Measurements from ENCODE around the gene CTNNBIP1.

CTNNBIP1 gene

DNA sequence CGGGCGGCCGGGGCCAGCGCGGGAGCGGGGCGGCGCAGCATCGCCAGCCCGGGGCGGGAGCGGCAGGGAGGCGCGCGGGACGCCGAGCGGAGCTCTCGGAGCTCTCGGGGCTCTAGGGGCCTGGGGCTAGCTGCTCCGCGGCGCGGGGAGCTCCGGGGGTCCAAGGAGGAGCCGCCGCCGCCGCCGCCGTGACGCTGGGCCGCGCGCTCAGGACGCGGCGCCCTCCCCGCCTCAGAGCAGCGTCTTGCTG lies 86.5 kb downstream of the CTNNBIP1 start:
- TF ChIP-seq CTCF (IDR thresholded peaks at IDR 0.05; ENCODE audit: insufficient read depth, low read depth, low read length, missing control alignments) = no peak
- peak overlapping the region; percentile 65 for H3K4me3 ChIP-seq (ENCODE audit: low read depth, low read length)
- peak; percentile 7 for DNase-seq (ENCODE audit: low read depth)

GRCh38 chr1:9822897-9823692 lies 87.0 kb downstream of the CTNNBIP1 start:
- no peak for TF ChIP-seq CTCF (IDR thresholded peaks at IDR 0.05; ENCODE audit: insufficient read depth, low read depth, low read length, missing control alignments)
- peak; percentile 37 for DNase-seq (ENCODE audit: low read depth)
- peak overlapping the region; percentile 65 for H3K4me3 ChIP-seq (ENCODE audit: low read depth, low read length)

GRCh38 chr1:9822490-9822889 lies 87.6 kb downstream of the CTNNBIP1 start:
- DNase-seq (ENCODE audit: low read depth) = no peak

DNA sequence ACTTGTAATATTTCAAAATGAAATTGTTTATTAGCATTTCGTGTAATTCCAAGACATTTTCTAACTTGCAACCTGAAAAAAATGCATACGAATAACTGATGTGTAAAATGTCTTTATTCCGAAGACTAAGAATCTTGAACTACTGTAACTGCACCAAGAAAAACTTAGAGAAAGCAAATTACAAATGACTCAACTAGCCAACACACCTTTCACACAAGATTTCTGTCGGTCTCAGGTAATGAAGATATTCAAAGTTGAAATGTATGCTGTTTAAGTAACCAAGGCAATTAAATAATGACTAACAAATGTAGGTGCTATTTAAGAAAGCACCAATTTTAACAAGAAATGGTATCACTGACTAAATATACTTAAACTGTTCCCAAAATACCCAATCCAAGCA lies 88.4 kb downstream of the CTNNBIP1 start:
- TF ChIP-seq CTCF (IDR thresholded peaks at IDR 0.05; ENCODE audit: insufficient read depth, low read depth, low read length, missing control alignments) = no peak
- H3K4me3 ChIP-seq (ENCODE audit: low read depth, low read length) = peak overlapping the region; percentile 65
- no peak for DNase-seq (ENCODE audit: low read depth)

More at GRCh38 chr1:9822490-9822889, 87.6 kb downstream of the CTNNBIP1 start:
- H3K4me3 ChIP-seq (ENCODE audit: low read depth, low read length) = peak overlapping the region; percentile 65
- TF ChIP-seq CTCF (IDR thresholded peaks at IDR 0.05; ENCODE audit: insufficient read depth, low read depth, low read length, missing control alignments) = no peak

DNA sequence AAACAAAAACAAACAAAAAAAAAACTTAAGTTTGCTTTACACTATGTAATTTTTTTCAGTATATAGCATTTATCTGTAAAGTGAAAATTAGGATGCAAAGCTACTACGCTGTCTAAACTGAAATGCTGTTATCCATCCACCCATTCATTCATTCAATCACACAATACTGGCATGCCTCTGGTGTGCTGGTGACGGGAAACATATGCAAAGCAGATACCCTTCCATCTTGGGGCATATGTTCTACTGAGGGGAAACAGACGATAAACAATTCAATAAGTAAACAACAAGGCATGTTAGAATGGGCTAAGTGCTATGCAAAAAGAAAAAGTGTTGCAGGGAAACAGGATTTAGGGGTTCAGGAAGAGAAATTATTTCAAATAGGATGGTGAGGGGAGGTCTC lies 89.5 kb downstream of the CTNNBIP1 start:
- TF ChIP-seq CTCF (IDR thresholded peaks at IDR 0.05; ENCODE audit: insufficient read depth, low read depth, low read length, missing control alignments) = no peak
- no peak for DNase-seq (ENCODE audit: low read depth)
- no peak overlapping the region for H3K4me3 ChIP-seq (ENCODE audit: low read depth, low read length)

GRCh38 chr1:9817734-9818133 lies 92.3 kb downstream of the CTNNBIP1 start:
- no peak overlapping the region for H3K4me3 ChIP-seq (ENCODE audit: low read depth, low read length)
- no peak for DNase-seq (ENCODE audit: low read depth)
- TF ChIP-seq CTCF (IDR thresholded peaks at IDR 0.05; ENCODE audit: insufficient read depth, low read depth, low read length, missing control alignments) = no peak

- DNase-seq (ENCODE audit: low read depth) = no peak
- no peak overlapping the region for H3K4me3 ChIP-seq (ENCODE audit: low read depth, low read length)
- TF ChIP-seq CTCF (IDR thresholded peaks at IDR 0.05; ENCODE audit: insufficient read depth, low read depth, low read length, missing control alignments) = no peak
Measured at GRCh38 chr1:9816199-9816598, 93.9 kb downstream of the CTNNBIP1 start.
